IMR-90 (cell line): ENCODE measurements around the gene KLHL30.

Experiments
- BHLHE40 ChIP-seq: fragments of 150-350 bp; IDR thresholded peaks from 2 replicates; pipeline ENCODE4 v1.6.1; 2016; ENCODE audit warnings: mild to moderate bottlenecking, low read depth, low read length
- CEBPB ChIP-seq: IDR thresholded peaks from 2 replicates; pipeline ENCODE4 v1.6.1; 2012; ENCODE audit warnings: low read depth, low read length, improper control_type of control experiment
- CTCF ChIP-seq: conservative IDR thresholded peaks from 2 replicates; pipeline ENCODE4 v1.5.1; 2012; ENCODE audit warnings: mild to moderate bottlenecking, low read depth, low read length, improper control_type of control experiment
- MAZ ChIP-seq: IDR thresholded peaks from 2 replicates; pipeline ENCODE4 v1.6.1; 2012; ENCODE audit warnings: low read depth, mild to moderate bottlenecking, low read length, improper control_type of control experiment, moderate library complexity, borderline replicate concordance
- MXI1 ChIP-seq: IDR thresholded peaks from 2 replicates; pipeline ENCODE4 v1.6.1; 2012; ENCODE audit warnings: low read depth, mild to moderate bottlenecking, low read length, moderate library complexity, borderline replicate concordance
- POLR2A ChIP-seq: IDR thresholded peaks from 2 replicates; pipeline ENCODE4 v1.6.1; 2012; ENCODE audit warnings: mild to moderate bottlenecking, low read depth, low read length
- RAD21 ChIP-seq: IDR thresholded peaks from 2 replicates; pipeline ENCODE4 v1.6.1; 2012; ENCODE audit warnings: low read length, improper control_type of control experiment
- RCOR1 ChIP-seq: IDR thresholded peaks from 2 replicates; pipeline ENCODE4 v1.6.1; 2012; ENCODE audit warnings: mild to moderate bottlenecking, low read length, improper control_type of control experiment; ENCODE audit not compliant: insufficient replicate concordance
- SMC3 ChIP-seq: fragments of 150-350 bp; IDR thresholded peaks from 2 replicates; pipeline ENCODE4 v1.6.1; 2016; ENCODE audit warnings: low read depth, mild to moderate bottlenecking, antibody characterized with exemption, low read length, moderate library complexity
- USF2 ChIP-seq: fragments of 150-350 bp; IDR thresholded peaks from 2 replicates; pipeline ENCODE4 v1.6.1; 2017; ENCODE audit warnings: mild to moderate bottlenecking, antibody characterized with exemption, low read length, low read depth

GRCh38 chr2:238165288-238165921 is 26.9 kb downstream of the KLHL30 start:
- no peak for TF ChIP-seq POLR2A
- TF ChIP-seq RAD21, result no peak
- TF ChIP-seq USF2, result no peak
- TF ChIP-seq CTCF, result no peak
- no peak for TF ChIP-seq RCOR1
- no peak for TF ChIP-seq CEBPB
- no peak for TF ChIP-seq MXI1
- no peak for TF ChIP-seq BHLHE40
- no peak for TF ChIP-seq SMC3
- TF ChIP-seq MAZ, result no peak
